HAP-1 (cell line): ENCODE data around the gene MEIOB.

Experiments used
- DNase-seq, 2 experiments: peaks; one replicate each; pipeline ENCODE4 v3.0.0-alpha.2; 2016 to 2020; ENCODE audit warnings: low spot score in 2 of 2
- H3K27me3 ChIP-seq: fragments of 250-450 bp; sonication (Bioruptor Pico); 2 replicates; pipeline ENCODE4 v1.5.1; 2020; ENCODE audit warnings: low read depth, mild to moderate bottlenecking, moderate library complexity
- H3K36me3 ChIP-seq: fragments of 250-450 bp; sonication (Bioruptor Pico); replicated peaks from 2 replicates; pipeline ENCODE4 v1.5.1; 2020; ENCODE audit warnings: mild to moderate bottlenecking
- H3K4me1 ChIP-seq: fragments of 250-450 bp; sonication (Bioruptor Pico); 2 replicates; pipeline ENCODE4 v1.5.1; 2020; ENCODE audit warnings: mild to moderate bottlenecking
- H3K4me3 ChIP-seq: fragments of 250-450 bp; sonication (Bioruptor Pico); 2 replicates; pipeline ENCODE4 v1.5.1; 2020; ENCODE audit warnings: mild to moderate bottlenecking, moderate library complexity
- H3K9me3 ChIP-seq: fragments of 250-450 bp; sonication (Bioruptor Pico); 2 replicates; pipeline ENCODE4 v1.5.1; 2020; ENCODE audit warnings: mild to moderate bottlenecking, moderate library complexity
- in situ Hi-C: fragments of 300-500 bp; cut with MboI; formaldehyde crosslinking; loops from 3 replicates; pipeline ENCODE4 v1.14.3; 2020; ENCODE audit warnings: low sequenced_read_pairs, inconsistent platforms, mixed read lengths

MEIOB gene

DNA sequence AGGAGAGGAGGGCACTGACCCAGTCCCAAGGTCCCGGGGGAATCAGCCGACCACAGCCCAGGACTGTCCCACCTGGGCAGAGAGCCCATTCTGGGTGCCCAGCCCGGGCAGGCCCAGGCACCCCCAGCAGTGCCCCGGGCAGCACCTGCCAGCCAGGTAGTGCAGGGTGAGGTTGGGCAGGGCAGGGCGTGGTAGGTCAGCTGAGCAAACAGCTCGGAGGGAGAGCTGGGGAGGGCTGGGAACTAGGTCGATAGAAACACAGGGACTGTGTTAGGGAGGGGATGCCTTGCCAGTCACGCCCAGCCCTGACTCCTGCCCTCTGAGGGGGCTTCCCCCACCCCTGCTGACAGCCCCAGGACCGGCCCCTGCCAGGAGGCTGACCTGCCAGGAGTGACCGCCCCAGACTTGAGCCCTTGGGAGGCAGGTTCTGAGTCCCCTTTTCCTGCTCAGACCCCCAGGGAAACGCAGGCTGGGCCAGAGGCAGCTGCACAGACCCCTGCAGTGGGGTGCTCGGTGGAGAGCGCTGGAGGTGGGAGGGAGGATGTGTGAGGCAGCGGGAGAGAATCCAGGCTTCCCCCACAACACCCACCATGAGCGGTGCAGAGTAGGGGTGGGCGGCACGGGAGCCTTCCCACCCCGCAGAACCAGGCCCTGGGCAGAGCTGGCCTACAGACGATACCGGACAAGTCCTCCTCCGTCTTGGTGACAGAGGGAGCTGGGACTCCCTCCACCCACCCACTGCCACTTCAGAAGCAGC is 41.5 kb upstream of the MEIOB start:
- no peak for DNase-seq
- H3K4me1 ChIP-seq: no peaks in the 10 kb centered on the region
- peaks cover 16% of the 10 kb centered on the region for H3K27me3 ChIP-seq
- H3K36me3 ChIP-seq: no peaks in the 10 kb centered on the region
- in situ Hi-C loops: no loop called here
- no peaks in the 10 kb centered on the region for H3K9me3 ChIP-seq
- H3K4me3 ChIP-seq: no peak overlapping the region

DNA sequence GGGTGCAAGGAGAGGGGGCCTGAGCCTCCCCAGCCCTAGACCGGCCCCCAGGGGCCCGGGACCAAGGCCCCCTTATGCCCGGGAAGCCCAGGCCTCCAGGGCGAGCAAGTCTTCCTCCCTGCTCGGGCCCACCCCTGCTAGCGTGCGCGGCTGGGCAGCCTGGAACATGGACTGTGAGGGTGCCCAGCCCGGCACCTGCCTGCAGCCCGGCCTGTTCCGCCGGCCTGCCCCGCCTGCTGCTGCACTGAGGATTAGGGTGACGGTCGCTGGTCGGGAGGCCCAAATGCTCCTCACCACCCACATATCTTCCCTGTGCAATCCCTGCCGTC is 40.2 kb upstream of the MEIOB start:
- no peak for DNase-seq
- Histone ChIP-seq H3K27me3 (peaks cover 9% of the 10 kb centered on the region), H3K4me1 (no peaks in the 10 kb centered on the region), H3K4me3 (no peak overlapping the region), H3K36me3 (no peaks in the 10 kb centered on the region), H3K9me3 (no peaks in the 10 kb centered on the region)
- in situ Hi-C loops: no loop called here

DNA sequence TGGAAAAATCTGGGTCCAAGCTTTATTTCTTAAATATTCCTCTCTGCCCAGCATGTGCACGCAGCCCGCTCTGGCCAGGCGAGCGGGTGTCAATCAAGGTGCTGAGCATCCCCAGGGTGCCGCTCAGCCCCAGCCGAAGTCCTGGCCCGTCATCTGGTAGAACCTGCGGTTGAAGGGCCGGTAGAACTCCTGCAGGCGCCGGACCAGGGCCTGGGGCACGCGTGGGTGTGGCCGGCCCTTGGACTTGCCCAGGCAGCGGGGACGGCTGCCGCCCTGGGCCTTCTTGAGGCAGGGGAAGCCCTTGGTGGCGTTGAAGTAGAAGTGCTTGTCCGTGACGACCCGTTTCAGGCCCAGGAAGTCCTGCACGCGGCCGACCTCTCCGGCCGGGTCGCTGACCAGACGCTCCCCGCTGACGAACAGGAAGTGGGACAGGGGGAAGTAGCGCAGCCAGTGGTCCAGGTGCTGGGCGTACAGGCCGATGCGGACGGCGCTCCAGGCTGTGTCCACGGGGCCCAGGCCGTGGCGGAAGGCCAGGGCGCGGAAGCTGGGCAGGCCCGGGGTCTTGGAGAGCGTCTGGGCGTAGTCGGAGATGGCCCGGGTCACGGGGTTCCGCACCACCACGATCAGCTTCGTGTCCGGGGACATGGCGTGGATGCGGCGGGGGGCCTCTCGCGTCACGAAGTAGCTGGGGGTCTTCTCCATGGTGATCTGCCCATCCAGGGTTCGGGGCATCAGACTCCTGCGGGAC is 39.7 kb upstream of the MEIOB start:
- Histone ChIP-seq H3K4me3 (no peak overlapping the region), H3K9me3 (no peaks in the 10 kb centered on the region), H3K4me1 (no peaks in the 10 kb centered on the region), H3K27me3 (0 out of 2 replicates have a peak, but pooled peaks cover 4% of the 10 kb centered on the region), H3K36me3 (no peaks in the 10 kb centered on the region)
- in situ Hi-C loops: no loop called here
- no peak for DNase-seq

DNA sequence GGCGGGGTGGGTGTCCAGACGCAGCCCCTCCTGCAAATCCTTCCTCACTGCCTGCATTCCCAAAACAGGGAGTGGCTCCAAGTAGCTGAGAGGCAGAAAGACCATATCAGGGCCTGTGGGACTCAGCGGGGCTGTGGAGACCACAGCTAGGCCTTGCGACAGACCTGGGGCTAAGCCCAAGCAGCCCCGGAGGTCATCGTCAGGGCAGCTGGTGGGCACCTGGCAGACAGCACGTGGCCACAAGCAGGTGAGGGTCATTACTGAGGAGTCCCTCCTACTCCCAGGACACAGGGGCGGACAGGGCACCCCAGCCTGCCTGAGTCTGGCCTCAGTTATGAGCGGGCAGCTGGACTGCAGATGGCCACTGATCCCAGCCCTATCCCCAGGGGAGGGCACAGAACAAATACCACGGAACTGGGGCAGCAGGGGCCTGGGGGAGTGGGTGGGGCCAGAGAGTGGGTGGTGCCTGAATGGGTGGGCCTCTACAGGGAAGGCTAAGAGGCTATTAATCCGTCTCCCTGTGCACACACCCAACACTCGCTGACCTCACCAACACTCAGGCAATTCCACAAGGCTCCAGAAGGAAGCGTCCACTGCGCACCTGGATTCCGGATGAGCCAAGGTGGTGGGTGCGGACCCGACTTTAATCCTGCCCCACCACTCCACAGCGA is 37.7 kb upstream of the MEIOB start:
- H3K9me3 ChIP-seq: no peaks in the 10 kb centered on the region
- H3K4me1 ChIP-seq: no peaks in the 10 kb centered on the region
- DNase-seq: peak in 1 of 2 experiments; percentile 73
- no peaks in the 10 kb centered on the region for H3K36me3 ChIP-seq
- H3K4me3 ChIP-seq: no peak overlapping the region
- in situ Hi-C loops: no loop called here
- H3K27me3 ChIP-seq: no peaks in the 10 kb centered on the region

DNA sequence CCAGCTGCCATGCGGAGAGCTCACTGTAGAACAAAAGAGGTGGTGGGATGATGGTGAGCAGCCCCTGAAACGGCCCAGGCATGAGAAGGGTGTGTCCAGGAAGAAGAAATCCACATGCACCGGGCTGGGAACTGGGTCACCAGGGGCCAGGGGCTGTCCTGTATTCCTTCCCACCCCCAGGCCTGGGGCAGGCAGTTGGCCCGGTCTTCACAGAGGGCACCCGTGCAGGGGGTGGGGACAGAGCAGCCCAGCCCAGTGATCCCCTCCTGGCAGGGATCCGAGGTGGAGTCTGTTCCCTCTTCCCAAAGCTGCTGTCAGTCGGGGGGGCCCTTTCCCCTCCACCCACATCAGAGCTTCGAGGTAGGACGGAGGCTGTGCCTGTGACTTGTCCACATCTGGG is 37.0 kb upstream of the MEIOB start:
- no peak for DNase-seq
- in situ Hi-C loops: no loop called here
- Histone ChIP-seq H3K4me3 (no peak overlapping the region), H3K36me3 (no peaks in the 10 kb centered on the region), H3K4me1 (no peaks in the 10 kb centered on the region), H3K9me3 (no peaks in the 10 kb centered on the region), H3K27me3 (no peaks in the 10 kb centered on the region)

DNA sequence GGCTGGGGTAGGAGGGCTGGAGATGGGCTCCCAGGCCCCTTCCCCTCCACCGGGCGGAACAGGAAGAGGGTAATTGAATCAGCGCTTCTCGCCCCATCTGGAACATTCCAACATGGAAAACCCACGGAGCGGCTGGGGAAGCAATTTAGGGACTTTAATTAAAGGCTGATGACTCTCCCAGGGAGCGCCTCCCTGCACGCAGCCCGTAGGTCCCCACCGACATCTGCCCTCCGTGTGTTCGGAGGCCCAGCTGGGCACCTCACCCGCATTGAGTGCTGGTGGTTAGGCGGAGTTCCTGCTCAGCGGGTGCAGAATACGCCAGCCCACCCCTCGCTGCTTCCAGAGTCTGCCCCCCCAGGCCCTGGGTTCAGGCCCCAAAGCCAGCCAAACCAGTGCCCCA is 36.2 kb upstream of the MEIOB start:
- no peaks in the 10 kb centered on the region for H3K27me3 ChIP-seq
- H3K4me1 ChIP-seq: no peaks in the 10 kb centered on the region
- no peaks in the 10 kb centered on the region for H3K36me3 ChIP-seq
- no peak overlapping the region for H3K4me3 ChIP-seq
- in situ Hi-C loops: no loop called here
- no peak for DNase-seq
- no peaks in the 10 kb centered on the region for H3K9me3 ChIP-seq

DNA sequence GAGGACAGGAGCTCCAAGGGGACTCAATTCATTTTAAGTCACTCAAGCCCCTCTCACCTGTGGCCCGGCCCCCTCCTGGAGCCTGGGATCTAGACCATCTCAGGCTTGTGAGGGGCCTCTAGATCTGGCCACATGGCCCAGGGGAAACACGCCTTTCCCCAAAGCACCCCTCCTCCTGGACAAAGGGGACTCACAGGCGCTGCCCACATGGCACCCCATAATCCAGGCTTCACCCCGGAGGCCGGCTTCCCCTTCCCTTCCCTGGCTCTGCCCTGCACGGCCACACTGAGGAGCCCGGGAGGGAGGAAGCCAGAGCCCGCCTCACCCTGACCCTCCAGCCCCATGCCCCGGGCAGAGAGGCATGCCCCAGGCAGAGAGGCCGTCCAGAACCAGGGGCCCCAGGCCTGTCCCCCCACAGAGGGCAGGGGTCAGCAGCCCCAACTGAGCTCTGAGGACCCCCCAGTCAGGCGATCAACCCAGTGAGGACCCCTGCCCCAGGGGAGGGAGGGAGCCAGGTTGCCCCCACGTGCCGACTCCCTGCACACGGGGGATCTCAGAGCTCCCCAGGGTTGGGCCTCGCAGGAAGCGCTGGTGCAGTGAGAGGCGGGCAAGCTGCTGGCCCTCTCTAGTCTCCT is 35.4 kb upstream of the MEIOB start:
- DNase-seq: no peak
- H3K27me3 ChIP-seq: no peaks in the 10 kb centered on the region
- no peaks in the 10 kb centered on the region for H3K9me3 ChIP-seq
- in situ Hi-C loops: no loop called here
- no peaks in the 10 kb centered on the region for H3K4me1 ChIP-seq
- H3K36me3 ChIP-seq: no peaks in the 10 kb centered on the region
- H3K4me3 ChIP-seq: no peak overlapping the region

DNA sequence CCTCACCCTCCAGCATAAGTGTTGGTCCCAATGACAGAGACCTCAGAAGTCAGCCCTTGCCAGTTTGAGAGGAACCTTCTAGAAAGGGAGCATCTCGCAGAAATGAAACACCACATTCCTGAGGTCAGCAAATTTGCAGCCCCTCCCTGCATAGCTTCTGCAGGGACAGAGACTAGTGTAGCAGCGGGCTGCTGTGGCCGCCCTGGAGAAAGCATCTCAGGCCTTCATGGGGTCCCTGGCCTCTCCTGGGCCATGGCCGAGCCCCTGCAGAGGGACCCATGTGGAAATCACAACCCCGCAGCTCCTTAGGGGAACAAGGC is 34.8 kb upstream of the MEIOB start:
- H3K9me3 ChIP-seq: no peaks in the 10 kb centered on the region
- DNase-seq: no peak
- no peaks in the 10 kb centered on the region for H3K36me3 ChIP-seq
- no peaks in the 10 kb centered on the region for H3K27me3 ChIP-seq
- H3K4me3 ChIP-seq: no peak overlapping the region
- H3K4me1 ChIP-seq: no peaks in the 10 kb centered on the region
- in situ Hi-C loops: no loop called here

DNA sequence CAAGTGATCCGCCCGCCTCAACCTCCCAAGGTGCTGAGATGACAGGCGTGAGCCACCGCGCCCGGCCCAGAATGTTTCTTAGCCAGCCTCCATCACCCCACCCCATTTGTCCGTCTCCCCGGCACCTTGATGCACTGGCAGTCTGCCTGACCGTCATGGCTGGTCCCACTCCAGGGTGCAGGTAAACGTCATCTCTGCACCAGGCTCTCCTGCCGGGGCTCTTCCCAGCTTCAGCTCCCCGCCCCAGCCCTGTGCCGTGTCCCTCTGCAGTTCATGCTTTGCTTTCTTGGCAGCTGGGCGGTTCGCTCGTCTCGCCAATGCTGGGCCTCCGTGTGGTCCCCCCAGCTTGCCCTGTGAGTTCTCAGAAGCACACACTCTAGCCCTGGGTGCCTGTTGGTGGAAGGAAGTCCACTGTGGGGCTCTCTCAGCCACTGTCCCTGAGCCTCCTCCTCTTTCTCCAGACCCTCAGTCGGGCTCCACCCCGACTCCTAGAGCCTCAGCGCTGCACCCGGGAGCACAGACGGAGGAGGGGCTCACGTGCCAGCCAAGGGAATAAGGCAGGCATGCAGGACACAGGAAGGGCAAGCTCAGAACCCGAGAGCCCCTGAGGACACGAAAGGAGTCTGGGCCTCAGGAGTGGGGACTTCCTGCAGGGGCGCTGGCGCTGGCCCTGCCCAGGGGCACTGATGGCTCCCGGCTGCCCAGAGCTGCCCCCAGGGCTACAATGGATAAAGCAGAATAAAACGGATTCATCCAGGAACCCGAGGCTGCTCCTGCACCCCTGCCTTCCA is 34.3 kb upstream of the MEIOB start:
- in situ Hi-C loops: no loop called here
- H3K4me1 ChIP-seq: no peaks in the 10 kb centered on the region
- no peaks in the 10 kb centered on the region for H3K9me3 ChIP-seq
- H3K36me3 ChIP-seq: no peaks in the 10 kb centered on the region
- H3K4me3 ChIP-seq: no peak overlapping the region
- no peaks in the 10 kb centered on the region for H3K27me3 ChIP-seq
- DNase-seq: no peak

DNA sequence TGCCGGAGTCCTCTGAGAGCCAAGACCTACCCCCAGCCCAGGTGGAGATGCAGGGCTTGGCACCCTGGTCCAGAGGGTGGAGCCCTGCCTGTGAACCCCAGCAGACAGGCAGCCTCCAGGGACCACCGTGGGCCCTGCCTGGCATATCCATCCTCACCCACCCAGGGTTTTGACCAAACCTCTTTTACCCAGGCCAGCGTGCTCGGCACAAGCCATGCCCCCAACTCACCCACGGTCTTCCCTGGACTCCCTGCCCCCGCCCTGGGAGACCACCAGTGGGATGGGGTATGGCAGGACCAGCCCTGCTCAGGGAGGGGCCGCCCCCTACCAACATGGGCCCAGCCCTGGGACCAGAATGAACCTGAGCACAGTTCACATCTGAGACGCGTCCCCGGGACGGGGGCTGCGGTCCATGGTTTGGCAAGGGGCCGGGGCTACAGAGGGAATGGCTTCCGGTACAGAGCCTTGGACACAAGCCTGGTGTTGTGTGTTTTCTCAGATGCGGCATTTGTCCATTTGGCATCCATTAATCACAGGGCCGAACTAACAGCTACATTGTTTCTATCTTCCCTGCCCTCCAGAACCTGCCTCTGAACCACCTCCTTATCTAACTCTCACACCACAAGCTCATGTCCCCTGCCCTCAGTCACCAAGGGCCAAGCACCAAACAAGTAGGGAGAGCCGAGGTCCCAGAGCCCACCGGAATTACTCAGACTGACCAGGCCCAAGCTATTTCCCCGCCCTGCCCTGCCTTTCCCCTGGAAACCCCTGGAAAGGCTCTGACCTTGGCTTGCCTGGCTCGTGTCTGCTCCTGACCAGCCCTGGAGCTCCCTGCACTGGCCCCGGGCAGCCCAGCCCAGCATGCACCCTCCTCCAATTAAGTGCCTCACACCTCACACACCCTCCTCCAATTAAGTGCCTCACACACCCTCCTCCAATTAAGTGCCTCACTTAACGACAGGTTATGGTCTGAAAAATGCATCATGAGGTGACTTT is 32.2 kb upstream of the MEIOB start:
- in situ Hi-C loops: no loop called here
- no peaks in the 10 kb centered on the region; the same call in 1 of the 2 replicates for H3K27me3 ChIP-seq
- no peak for DNase-seq
- H3K9me3 ChIP-seq: no peaks in the 10 kb centered on the region
- no peaks in the 10 kb centered on the region for H3K4me1 ChIP-seq
- H3K36me3 ChIP-seq: no peaks in the 10 kb centered on the region
- H3K4me3 ChIP-seq: no peak overlapping the region

DNA sequence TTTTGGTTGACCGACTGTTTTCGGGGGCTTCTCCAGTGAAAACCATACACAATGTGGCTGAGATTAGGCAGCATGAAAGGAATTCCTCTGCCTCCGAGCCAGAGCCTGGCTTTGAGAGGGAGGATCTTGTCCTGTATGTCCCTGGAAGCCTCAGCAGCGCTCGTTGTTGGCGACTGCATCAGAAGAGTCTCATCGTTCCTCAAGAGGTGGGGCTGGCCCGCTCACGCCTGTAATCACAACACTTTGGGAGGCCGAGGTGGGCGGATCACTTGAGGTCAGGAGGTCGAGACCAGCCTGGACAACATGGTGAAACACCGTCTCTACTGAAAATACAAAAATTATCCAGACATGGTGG is 31.2 kb upstream of the MEIOB start:
- no peaks in the 10 kb centered on the region; the same call in 1 of the 2 replicates for H3K27me3 ChIP-seq
- no peaks in the 10 kb centered on the region for H3K9me3 ChIP-seq
- in situ Hi-C loops: no loop called here
- no peak for DNase-seq
- H3K4me3 ChIP-seq: no peak overlapping the region
- H3K36me3 ChIP-seq: no peaks in the 10 kb centered on the region
- H3K4me1 ChIP-seq: no peaks in the 10 kb centered on the region

DNA sequence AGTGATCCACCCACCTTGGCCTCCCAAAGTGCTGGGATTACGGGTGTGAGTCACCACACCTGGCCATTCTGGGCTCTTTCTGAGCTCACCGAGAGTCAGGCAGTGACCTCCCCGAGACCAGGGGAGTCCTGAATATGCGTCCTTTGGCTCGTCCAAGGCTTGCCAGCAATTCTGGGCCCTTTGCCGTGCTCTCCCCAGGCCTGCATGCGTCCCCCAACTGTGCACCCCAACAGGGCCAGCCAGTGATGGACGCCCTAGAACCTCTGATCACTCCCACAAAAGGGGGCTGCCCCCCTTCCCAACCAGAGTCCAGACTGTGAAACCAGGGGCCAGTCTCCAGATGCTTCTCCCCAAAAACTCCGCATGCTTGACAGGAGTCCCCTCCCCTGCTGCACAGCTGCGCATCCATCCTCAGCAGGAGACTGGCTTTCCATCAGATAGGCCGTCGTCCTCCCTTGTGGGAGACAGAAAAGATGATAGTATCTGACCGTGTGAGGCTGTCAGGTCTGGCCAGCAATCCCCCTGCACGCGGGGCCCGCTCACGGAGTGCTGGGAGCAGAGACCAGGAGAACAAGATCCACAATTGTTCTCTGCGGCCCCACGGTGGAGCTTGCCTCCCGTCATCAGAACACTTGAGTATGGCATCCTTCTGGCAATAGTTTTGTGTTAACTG is 30.7 kb upstream of the MEIOB start:
- DNase-seq: no peak
- H3K9me3 ChIP-seq: no peaks in the 10 kb centered on the region
- no peaks in the 10 kb centered on the region for H3K36me3 ChIP-seq
- in situ Hi-C loops: no loop called here
- H3K4me1 ChIP-seq: no peaks in the 10 kb centered on the region
- no peaks in the 10 kb centered on the region; the same call in 1 of the 2 replicates for H3K27me3 ChIP-seq
- H3K4me3 ChIP-seq: no peak overlapping the region
